Measurements from ENCODE around the gene DMRTC2. TPM values are rescaled to one million over a fixed set of nuclear protein-coding genes. Genes with fewer than 3 reads are reported as not detected.

DMRTC2 gene
- total RNA-seq, 1 experiment from 2014 or later, result not detected

- intact Hi-C loops (cut with micrococcal nuclease; ENCODE audit: unreplicated experiment) (no loop called here), in situ Hi-C loops (cut with HindIII; ENCODE audit: low pct_unique_long_range_greater_than_20kb, low sequenced_read_pairs) (no loop called here)
- no peaks in the 10 kb centered on the region; the same call in 1 of the 2 replicates for H3K27me3 ChIP-seq (ENCODE audit: control insufficient read depth, insufficient read depth, low read length)
- POLR2A ChIA-PET, result no interaction called here
- peaks cover 23% of the 10 kb centered on the region for H3K4me1 ChIP-seq (ENCODE audit: control insufficient read depth, insufficient read depth, low read length)
- DNase-seq (ENCODE audit: low read depth, low spot score), result no peak
- H3K27ac ChIP-seq (ENCODE audit: low read length), result peak overlapping the region; percentile 89
- no peak for TF ChIP-seq TCF7L2 (IDR thresholded peaks at IDR 0.05; ENCODE audit: low read depth, low read length)
- no peak for TF ChIP-seq SIN3A (IDR thresholded peaks at IDR 0.05; ENCODE audit: borderline replicate concordance, insufficient read depth, low read depth, low read length)
- TF ChIP-seq, protein P1, sequence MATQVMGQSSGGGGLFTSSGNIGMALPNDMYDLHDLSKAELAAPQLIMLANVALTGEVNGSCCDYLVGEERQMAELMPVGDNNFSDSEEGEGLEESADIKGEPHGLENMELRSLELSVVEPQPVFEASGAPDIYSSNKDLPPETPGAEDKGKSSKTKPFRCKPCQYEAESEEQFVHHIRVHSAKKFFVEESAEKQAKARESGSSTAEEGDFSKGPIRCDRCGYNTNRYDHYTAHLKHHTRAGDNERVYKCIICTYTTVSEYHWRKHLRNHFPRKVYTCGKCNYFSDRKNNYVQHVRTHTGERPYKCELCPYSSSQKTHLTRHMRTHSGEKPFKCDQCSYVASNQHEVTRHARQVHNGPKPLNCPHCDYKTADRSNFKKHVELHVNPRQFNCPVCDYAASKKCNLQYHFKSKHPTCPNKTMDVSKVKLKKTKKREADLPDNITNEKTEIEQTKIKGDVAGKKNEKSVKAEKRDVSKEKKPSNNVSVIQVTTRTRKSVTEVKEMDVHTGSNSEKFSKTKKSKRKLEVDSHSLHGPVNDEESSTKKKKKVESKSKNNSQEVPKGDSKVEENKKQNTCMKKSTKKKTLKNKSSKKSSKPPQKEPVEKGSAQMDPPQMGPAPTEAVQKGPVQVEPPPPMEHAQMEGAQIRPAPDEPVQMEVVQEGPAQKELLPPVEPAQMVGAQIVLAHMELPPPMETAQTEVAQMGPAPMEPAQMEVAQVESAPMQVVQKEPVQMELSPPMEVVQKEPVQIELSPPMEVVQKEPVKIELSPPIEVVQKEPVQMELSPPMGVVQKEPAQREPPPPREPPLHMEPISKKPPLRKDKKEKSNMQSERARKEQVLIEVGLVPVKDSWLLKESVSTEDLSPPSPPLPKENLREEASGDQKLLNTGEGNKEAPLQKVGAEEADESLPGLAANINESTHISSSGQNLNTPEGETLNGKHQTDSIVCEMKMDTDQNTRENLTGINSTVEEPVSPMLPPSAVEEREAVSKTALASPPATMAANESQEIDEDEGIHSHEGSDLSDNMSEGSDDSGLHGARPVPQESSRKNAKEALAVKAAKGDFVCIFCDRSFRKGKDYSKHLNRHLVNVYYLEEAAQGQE (IDR thresholded peaks at IDR 0.05; ENCODE audit: insufficient read depth in 1 of 2, low read depth in 2 of 2, low read length in 1 of 2), result no peak
- no peak; the same call in 1 of the 2 replicates for TF ChIP-seq POLR2AphosphoS5 (IDR thresholded peaks at IDR 0.05; ENCODE audit: low read depth, low read length)
- TF ChIP-seq CTCF (IDR thresholded peaks at IDR 0.05), result no peak
- peaks cover 27% of the 10 kb centered on the region for H3K36me3 ChIP-seq (ENCODE audit: control insufficient read depth, insufficient read depth, low read length)
- no TSS peak for BruUV-seq (replicated peaks)
- CTCF ChIA-PET, result interaction anchor here (0.7 kb wide), 1 partner anchor 17 kb away, joined by 3 read pairs; no protein-coding TSS in a partner anchor
- ATAC-seq, result no peak
- no peaks in the 10 kb centered on the region for H3K9me3 ChIP-seq (ENCODE audit: control insufficient read depth, insufficient read depth, low read depth, low read length)
- H3K4me3 ChIP-seq (ENCODE audit: low read depth in 2 of 2, low read length in 2 of 2), result peak overlapping the region; percentile 94
Measured at GRCh38 chr19:41859213-41859617, 14.4 kb downstream of the DMRTC2 start.

- POLR2A ChIA-PET, result interaction anchor here (0.6 to 1.4 kb wide), 2 partner anchors 11 to 39 kb away, joined by 4 to 9 read pairs; no protein-coding TSS in a partner anchor
- peaks cover 28% of the 10 kb centered on the region for H3K4me1 ChIP-seq (ENCODE audit: control insufficient read depth, insufficient read depth, low read length)
- CTCF ChIA-PET, result interaction anchor here (0.5 to 0.7 kb wide), 2 partner anchors 17 to 83 kb away, joined by 3 to 7 read pairs; no protein-coding TSS in a partner anchor
- H3K9me3 ChIP-seq (ENCODE audit: control insufficient read depth, insufficient read depth, low read depth, low read length), result no peaks in the 10 kb centered on the region
- peak; percentile 87 for DNase-seq (ENCODE audit: low read depth, low spot score)
- intact Hi-C loops (cut with micrococcal nuclease; ENCODE audit: unreplicated experiment) (no loop called here), in situ Hi-C loops (cut with HindIII; ENCODE audit: low pct_unique_long_range_greater_than_20kb, low sequenced_read_pairs) (no loop called here)
- H3K36me3 ChIP-seq (ENCODE audit: control insufficient read depth, insufficient read depth, low read length), result peaks cover 29% of the 10 kb centered on the region
- H3K4me3 ChIP-seq (ENCODE audit: low read depth in 2 of 2, low read length in 2 of 2), result peak within 1 kb of the TSS; percentile 94
- peak; percentile 92 for ATAC-seq
- peak within 1 kb of the TSS; percentile 94 for H3K27ac ChIP-seq (ENCODE audit: low read length)
- peak; percentile 49; the same call in 1 of the 2 replicates for TF ChIP-seq SIN3A (IDR thresholded peaks at IDR 0.05; ENCODE audit: borderline replicate concordance, insufficient read depth, low read depth, low read length)
- TF ChIP-seq TCF7L2 (IDR thresholded peaks at IDR 0.05; ENCODE audit: low read depth, low read length), result peak; percentile 75
- TF ChIP-seq, protein P1 (IDR thresholded peaks at IDR 0.05; ENCODE audit: insufficient read depth in 1 of 2, low read depth in 2 of 2, low read length in 1 of 2), result no peak
- TF ChIP-seq POLR2AphosphoS5 (IDR thresholded peaks at IDR 0.05; ENCODE audit: low read depth, low read length), result peak; percentile 89
- no TSS peak for BruUV-seq (replicated peaks)
- H3K27me3 ChIP-seq (ENCODE audit: control insufficient read depth, insufficient read depth, low read length), result no peaks in the 10 kb centered on the region
Measured at GRCh38 chr19:41859618-41860418, 15.0 kb downstream of the DMRTC2 start, which contains the start of gene RPS19. TSS of gene RPS19 (plus strand) at chr19:41860255. CDS start at chr19:41860775, 520 bp downstream.
